Loucy (cell line): ENCODE measurements around the gene SYCP2.

Experiments used
- H2AFZ ChIP-seq: fragments of 200-600 bp; sonication (generic); 2 replicates; pipeline ENCODE4 v1.6.0; 2016; ENCODE audit warnings: antibody characterized with exemption, mild to moderate bottlenecking, low read length, moderate library complexity
- H3F3A ChIP-seq: fragments of 200-600 bp; 2 replicates; pipeline ENCODE4 v1.6.0; 2016; ENCODE audit warnings: antibody characterized with exemption, low read depth, mild to moderate bottlenecking
- H3K27me3 ChIP-seq: fragments of 200-600 bp; sonication (generic); 2 replicates; pipeline ENCODE4 v1.6.1; 2014; ENCODE audit warnings: low read length, mild to moderate bottlenecking; ENCODE audit not compliant: insufficient read depth, poor library complexity, severe bottlenecking
- H3K36me3 ChIP-seq: fragments of 200-600 bp; sonication (generic); 2 replicates; pipeline ENCODE4 v1.6.1; 2016; ENCODE audit warnings: low read length; ENCODE audit not compliant: insufficient read depth
- H3K4me1 ChIP-seq: fragments of 200-600 bp; sonication (generic); 2 replicates; pipeline ENCODE4 v1.5.1; 2014; ENCODE audit warnings: low read length, mild to moderate bottlenecking; ENCODE audit not compliant: insufficient read depth, poor library complexity, severe bottlenecking
- H3K4me2 ChIP-seq: fragments of 200-600 bp; sonication (generic); 2 replicates; pipeline ENCODE4 v1.6.0; 2014; ENCODE audit warnings: antibody characterized with exemption, low read length, low read depth, mild to moderate bottlenecking; ENCODE audit not compliant: poor library complexity, severe bottlenecking
- H3K4me3 ChIP-seq: fragments of 200-600 bp; sonication (generic); 2 replicates; pipeline ENCODE4 v1.5.1; 2014; ENCODE audit warnings: low read length, mild to moderate bottlenecking, mixed read lengths; ENCODE audit not compliant: poor library complexity, severe bottlenecking
- H3K79me2 ChIP-seq: fragments of 200-600 bp; sonication (generic); 2 replicates; pipeline ENCODE4 v1.6.1; 2014; ENCODE audit warnings: low read length; ENCODE audit not compliant: insufficient read depth
- H3K9ac ChIP-seq: fragments of 200-600 bp; sonication (generic); 2 replicates; pipeline ENCODE4 v1.6.0; 2014; ENCODE audit warnings: mild to moderate bottlenecking, low read depth, low read length, moderate library complexity; ENCODE audit not compliant: poor library complexity, severe bottlenecking
- H3K9me2 ChIP-seq: fragments of 200-600 bp; sonication (generic); replicated peaks from 2 replicates; pipeline ENCODE4 v1.6.1; 2016; ENCODE audit warnings: low read depth, low read length, mixed read lengths
- H3K9me3 ChIP-seq: fragments of 200-600 bp; sonication (generic); 2 replicates; pipeline ENCODE4 v1.6.1; 2014; ENCODE audit warnings: mild to moderate bottlenecking, antibody characterized with exemption, low read length, low read depth; ENCODE audit not compliant: insufficient read depth
- H4K20me1 ChIP-seq: fragments of 200-600 bp; sonication (generic); 2 replicates; pipeline ENCODE4 v1.6.0; 2014; ENCODE audit warnings: antibody characterized with exemption, low read length, mild to moderate bottlenecking; ENCODE audit not compliant: insufficient read depth, poor library complexity, severe bottlenecking
- CTCF ChIP-seq: fragments of 200-600 bp; sonication (generic); conservative IDR thresholded peaks from 2 replicates; pipeline ENCODE4 v1.5.1; 2014; ENCODE audit warnings: mild to moderate bottlenecking, antibody characterized with exemption, low read length
- EZH2phosphoT487 ChIP-seq: fragments of 200-600 bp; IDR thresholded peaks from 2 replicates; pipeline ENCODE4 v1.6.1; 2018; ENCODE audit warnings: antibody characterized with exemption, mild to moderate bottlenecking, moderate library complexity, borderline replicate concordance

SYCP2 gene

GRCh38 chr20:59966428-59966827, 33.0 kb upstream of the SYCP2 start:
- no peaks in the 10 kb centered on the region for H3K79me2 ChIP-seq
- H3K4me2 ChIP-seq = no peak overlapping the region
- no peaks in the 10 kb centered on the region for H4K20me1 ChIP-seq
- H3K9me2 ChIP-seq = no peaks in the 10 kb centered on the region
- no peak overlapping the region for H2AFZ ChIP-seq
- no peak overlapping the region for H3K4me3 ChIP-seq
- no peaks in the 10 kb centered on the region for H3K36me3 ChIP-seq
- H3K9ac ChIP-seq = no peak overlapping the region
- no peaks in the 10 kb centered on the region for H3K9me3 ChIP-seq
- H3F3A ChIP-seq = no peaks in the 10 kb centered on the region
- no peaks in the 10 kb centered on the region for H3K4me1 ChIP-seq
- no peaks in the 10 kb centered on the region for H3K27me3 ChIP-seq
- TF ChIP-seq CTCF = no peak
- TF ChIP-seq EZH2phosphoT487 = no peak

- H3K27me3 ChIP-seq = no peaks in the 10 kb centered on the region
- no peaks in the 10 kb centered on the region for H3K9me2 ChIP-seq
- H2AFZ ChIP-seq = no peak overlapping the region
- no peaks in the 10 kb centered on the region for H3K4me1 ChIP-seq
- H3K4me3 ChIP-seq = no peak overlapping the region
- H3K79me2 ChIP-seq = no peaks in the 10 kb centered on the region
- no peaks in the 10 kb centered on the region for H3F3A ChIP-seq
- no peaks in the 10 kb centered on the region for H4K20me1 ChIP-seq
- H3K9ac ChIP-seq = no peak overlapping the region
- H3K36me3 ChIP-seq = no peaks in the 10 kb centered on the region
- H3K9me3 ChIP-seq = no peaks in the 10 kb centered on the region
- no peak overlapping the region for H3K4me2 ChIP-seq
- no peak for TF ChIP-seq EZH2phosphoT487
- TF ChIP-seq CTCF = no peak
These were observed 28.7 kb upstream of the SYCP2 start for GRCh38 chr20:59962155-59962554.

GRCh38 chr20:59961423-59961822, 28.0 kb upstream of the SYCP2 start:
- no peak overlapping the region for H3K4me3 ChIP-seq
- H3K9me2 ChIP-seq = no peaks in the 10 kb centered on the region
- no peaks in the 10 kb centered on the region for H3K9me3 ChIP-seq
- no peaks in the 10 kb centered on the region for H3K79me2 ChIP-seq
- TF ChIP-seq EZH2phosphoT487 (no peak), CTCF (no peak)
- H3K4me1 ChIP-seq = no peaks in the 10 kb centered on the region
- H3K36me3 ChIP-seq = no peaks in the 10 kb centered on the region
- H3F3A ChIP-seq = no peaks in the 10 kb centered on the region
- no peak overlapping the region for H2AFZ ChIP-seq
- H4K20me1 ChIP-seq = no peaks in the 10 kb centered on the region
- H3K4me2 ChIP-seq = no peak overlapping the region
- H3K9ac ChIP-seq = no peak overlapping the region
- H3K27me3 ChIP-seq = no peaks in the 10 kb centered on the region
